Heart right ventricle (tissue), 16 donors: ENCODE data around the gene CHRM5. TPM values are rescaled to one million over a fixed set of nuclear protein-coding genes. Genes with fewer than 3 reads are reported as not detected.

Experiments
- ATAC-seq, 8 donors: fragments of 200-7000 bp; cut with Tn5 transposase; one replicate each; pipeline ENCODE4 v1.9.1; 2020; ENCODE audit warnings: mild to moderate bottlenecking in 8 of 8, moderate library complexity in 8 of 8, moderate number of reproducible peaks in 1 of 8
- DNase-seq, 2 donors: peaks; one replicate each; pipeline ENCODE4 v3.0.0-alpha.2; 2020
- H3K27ac ChIP-seq, 10 donors: fragments of 200-600 bp; sonication (generic) in 2 of 10; one replicate each; pipeline versions ENCODE4 v1.5.0 to v1.8.0; 2020 to 2022; ENCODE audit warnings: mild to moderate bottlenecking in 3 of 10
- H3K27me3 ChIP-seq, 7 donors: fragments of 200-600 bp; one replicate each; pipeline ENCODE4 v1.8.0; 2021 to 2022; ENCODE audit warnings: mild to moderate bottlenecking in 2 of 7
- H3K36me3 ChIP-seq, 9 donors: fragments of 200-600 bp; sonication (generic) in 1 of 9; one replicate each; pipeline versions ENCODE4 v1.5.0 to v1.8.0; 2020 to 2022; ENCODE audit warnings: mild to moderate bottlenecking in 2 of 9
- H3K4me1 ChIP-seq, 9 donors: fragments of 200-600 bp; sonication (generic) in 1 of 9; one replicate each; pipeline versions ENCODE4 v1.5.0 to v1.8.0; 2020 to 2022; ENCODE audit warnings: mild to moderate bottlenecking in 4 of 9
- H3K4me3 ChIP-seq, 10 donors: fragments of 200-600 bp; sonication (generic) in 2 of 10; one replicate each; pipeline versions ENCODE4 v1.5.0 to v1.8.0; 2020 to 2022; ENCODE audit warnings: mild to moderate bottlenecking in 7 of 10, moderate library complexity in 2 of 10
- H3K9me3 ChIP-seq, 11 donors: fragments of 200-600 bp in 10 of 11; sonication (generic) in 2 of 11; one replicate each; pipeline versions ENCODE4 v1.5.0 to v1.8.0; 2013 to 2022; ENCODE audit warnings: mild to moderate bottlenecking in 2 of 11, control low read depth in 1 of 11, moderate library complexity in 1 of 11
- WGBS, 2 donors: extraction: QIAGEN DNeasy Blood & Tissue Kit; methylation state at CpG; one replicate each; pipeline ENCODE4 v1.1.7; 2013; ENCODE audit warnings: inconsistent platforms in 1 of 2; 5-methylcytosine and 5-hydroxymethylcytosine counted together
- intact Hi-C, 10 donors: fragments of 100-400 bp; cut with DNase I; formaldehyde crosslinking; loops; one replicate each; pipeline versions ENCODE4 v1.11.1 to v1.14.2; 2022
- polyA plus RNA-seq, 2 donors: library from polyadenylated mRNA; stranded (reverse); fragments of 200-250 nt; gene quantifications; one replicate each; pipeline ENCODE4 v1.2.3, GENCODE V29; 2013
- total RNA-seq, 10 donors: library from RNA; stranded (reverse); fragmentation: NEBNext Ultra II Directional in 3 of 10; extraction: Animal tissue kit (Norgen Biotek cat#: 25700) in 3 of 10; gene quantifications; one replicate each; pipeline versions ENCODE4 v1.2.1 to v1.2.4, GENCODE V29; 2021 to 2023
- TF ChIP-seq, protein P1 (sequence below), 9 donors: fragments of 200-600 bp; sonication (generic) in 2 of 9; IDR thresholded peaks; one replicate each; pipeline versions ENCODE4 v1.5.0 to v1.8.0; 2021 to 2022; ENCODE audit warnings: antibody characterized with exemption in 9 of 9, mild to moderate bottlenecking in 5 of 9, moderate library complexity in 1 of 9
- donor health status: Arrhythmogenic right ventricular cardiomyopathy.
- donor health status: ischemic (EF 13 %, LVEDD 7.1; RV severe dilation, severe dysfunction).
- donor health status: healthy with polysubstance abuse.
- donor health status: DM: no; HTN: yes; CAD: no.
- donor health status: DM: no; HTN: no; CAD: no.
- donor health status: ischemic (EF 25% LVEDD 6.9; RV normal size, moderate dysfunction).
- donor health status: ischemic (EF 25% LVEDD 5.7; RV mildly dilated, moderate dysfunction).
- donor health status: healthy.
- donor health status: DM: yes; HTN: yes; CAD: no.
- donor health status: Ischemic cardiomyopathy.
- donor health status: ischemic (EF 35%, LVEDD 5.7; RV mildly dilated, moderate dysfunction).
- donor health status: nonischemic (EF 11% LVEDD 7.7; RV severe dilation, severe dysfunction).
- donor health status: DM: yes; HTN: yes; CAD: no.
- donor health status: PGD.
- donor health status: ischemic (EF 29% LVEDD 5.4; RV normal size, mild dysfunction).
- donor health status: nonischemic (EF 23%, LVEDD 6.1; RV moderate dilation, normal function).

The CHRM5 gene
- total and polyA plus RNA-seq, 12 donors, result not detected

DNA sequence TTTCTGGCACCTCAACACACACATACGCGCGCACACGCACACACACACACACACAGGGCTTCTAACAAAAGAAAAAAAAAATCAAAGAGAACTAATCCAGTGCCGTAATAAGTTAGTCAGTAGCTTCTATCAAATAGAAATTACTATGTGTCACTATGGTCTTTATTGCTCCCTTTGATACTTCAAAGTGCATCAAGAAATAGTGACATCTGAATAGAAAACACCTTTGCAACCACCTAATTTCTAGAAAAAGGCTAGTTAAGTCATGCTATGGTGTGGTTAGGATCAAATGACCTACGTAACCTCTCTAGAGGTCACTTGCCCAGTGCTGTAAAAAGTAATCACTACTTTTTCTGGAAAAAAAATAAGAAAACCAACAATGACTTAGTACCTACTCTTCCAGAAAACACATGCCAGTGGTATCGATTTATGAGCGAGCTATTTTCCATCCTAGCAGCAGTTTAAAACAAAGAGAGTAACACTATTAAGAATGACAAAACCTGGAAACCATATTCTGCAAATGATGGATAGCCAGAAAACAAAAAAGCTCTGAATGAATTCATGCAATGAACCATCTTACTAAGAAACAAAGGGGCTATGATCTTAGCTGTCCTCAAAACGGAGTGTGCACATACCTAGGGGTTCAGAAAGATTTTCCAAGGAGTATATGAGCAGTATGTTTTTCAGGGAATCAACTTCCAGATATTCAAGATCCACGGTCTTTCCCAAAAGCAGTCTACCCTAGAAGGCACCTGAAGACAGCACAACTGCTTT, 63.9 kb downstream of the CHRM5 start:
- H3K27ac ChIP-seq, result no peak overlapping the region
- peaks cover 0 to 10% (median 0%) of the 10 kb centered on the region in 9 donors for H3K4me1 ChIP-seq
- no peaks in the 10 kb centered on the region for H3K36me3 ChIP-seq
- no peak overlapping the region for H3K4me3 ChIP-seq
- H3K9me3 ChIP-seq, result peaks cover 0 to 5% (median 0%) of the 10 kb centered on the region in 11 donors
- 86 to 91% methylated on average over 10 of the region's 10 CpGs for WGBS, 2 donors
- intact Hi-C loops, result loop anchor here in 1 of 10 donors (10.0 kb wide), 1 partner anchor 73 kb away; the partner anchor contains the start of genes EMC7 and PGBD4
- TF ChIP-seq, protein P1, sequence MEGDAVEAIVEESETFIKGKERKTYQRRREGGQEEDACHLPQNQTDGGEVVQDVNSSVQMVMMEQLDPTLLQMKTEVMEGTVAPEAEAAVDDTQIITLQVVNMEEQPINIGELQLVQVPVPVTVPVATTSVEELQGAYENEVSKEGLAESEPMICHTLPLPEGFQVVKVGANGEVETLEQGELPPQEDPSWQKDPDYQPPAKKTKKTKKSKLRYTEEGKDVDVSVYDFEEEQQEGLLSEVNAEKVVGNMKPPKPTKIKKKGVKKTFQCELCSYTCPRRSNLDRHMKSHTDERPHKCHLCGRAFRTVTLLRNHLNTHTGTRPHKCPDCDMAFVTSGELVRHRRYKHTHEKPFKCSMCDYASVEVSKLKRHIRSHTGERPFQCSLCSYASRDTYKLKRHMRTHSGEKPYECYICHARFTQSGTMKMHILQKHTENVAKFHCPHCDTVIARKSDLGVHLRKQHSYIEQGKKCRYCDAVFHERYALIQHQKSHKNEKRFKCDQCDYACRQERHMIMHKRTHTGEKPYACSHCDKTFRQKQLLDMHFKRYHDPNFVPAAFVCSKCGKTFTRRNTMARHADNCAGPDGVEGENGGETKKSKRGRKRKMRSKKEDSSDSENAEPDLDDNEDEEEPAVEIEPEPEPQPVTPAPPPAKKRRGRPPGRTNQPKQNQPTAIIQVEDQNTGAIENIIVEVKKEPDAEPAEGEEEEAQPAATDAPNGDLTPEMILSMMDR (IDR thresholded peaks at IDR 0.05), result no peak
- no peaks in the 10 kb centered on the region for H3K27me3 ChIP-seq
- ATAC-seq (no peak), DNase-seq (no peak)

DNA sequence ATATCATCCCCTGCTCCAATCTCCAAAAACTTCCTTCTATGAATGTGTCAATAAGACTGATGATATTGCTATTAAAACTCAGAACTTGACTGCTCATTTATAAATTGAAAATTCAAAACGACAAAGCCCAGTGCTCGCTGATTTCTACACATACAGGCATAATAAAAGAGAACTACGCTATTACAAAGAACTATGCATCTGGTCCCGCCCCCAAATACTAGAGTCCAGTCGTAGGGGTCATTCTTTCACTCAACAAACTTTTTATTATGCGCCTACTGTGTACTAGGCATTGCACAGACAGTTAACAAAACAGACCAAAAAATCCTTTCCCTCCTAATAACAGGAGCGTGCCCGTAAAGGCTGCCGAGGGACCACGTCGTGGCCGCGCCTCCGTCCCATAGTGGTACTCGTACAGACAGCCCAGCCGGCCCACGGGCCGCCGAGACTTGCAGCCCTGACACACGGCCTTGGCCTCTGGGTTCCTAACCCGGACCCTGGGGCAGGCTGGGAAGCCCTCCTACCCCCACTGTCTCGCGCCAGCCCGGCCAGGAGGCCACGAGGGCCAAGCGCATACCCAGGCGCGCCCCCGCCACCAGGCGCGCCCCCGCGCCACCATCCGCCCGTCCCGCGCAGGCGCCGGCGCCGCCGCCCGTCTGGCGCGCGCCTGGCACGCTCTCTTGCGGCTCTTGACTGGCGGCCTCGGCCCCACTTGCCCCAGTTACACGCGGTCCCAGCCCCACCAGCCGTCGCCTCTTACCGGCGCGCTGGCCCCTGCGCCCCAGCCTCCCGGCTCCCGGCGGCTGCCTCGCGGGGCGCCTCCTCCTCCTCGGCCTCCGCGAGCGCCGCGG, 70.0 kb downstream of the CHRM5 start:
- peak; percentile 92 to 96 (median 94) for ATAC-seq
- intact Hi-C loops, result loop anchor here in 1 of 10 donors (10.0 kb wide), 1 partner anchor 67 kb away; the partner anchor contains the start of genes EMC7 and PGBD4
- no peaks in the 10 kb centered on the region for H3K36me3 ChIP-seq
- H3K27me3 ChIP-seq, result no peaks in the 10 kb centered on the region
- TF ChIP-seq, protein P1 (IDR thresholded peaks at IDR 0.05), result no peak
- H3K4me3 ChIP-seq, result peak overlapping the region; percentile 45 to 95 (median 86)
- DNase-seq, result peak; percentile 63 to 84
- 1% methylated on average over 63 to 68 of the region's 70 CpGs for WGBS, 2 donors
- H3K9me3 ChIP-seq, result no peaks in the 10 kb centered on the region
- H3K27ac ChIP-seq, result peak overlapping the region; percentile 90 to 99 (median 94)
- H3K4me1 ChIP-seq, result peaks cover 0 to 32% (median 15%) of the 10 kb centered on the region in 9 donors

DNA sequence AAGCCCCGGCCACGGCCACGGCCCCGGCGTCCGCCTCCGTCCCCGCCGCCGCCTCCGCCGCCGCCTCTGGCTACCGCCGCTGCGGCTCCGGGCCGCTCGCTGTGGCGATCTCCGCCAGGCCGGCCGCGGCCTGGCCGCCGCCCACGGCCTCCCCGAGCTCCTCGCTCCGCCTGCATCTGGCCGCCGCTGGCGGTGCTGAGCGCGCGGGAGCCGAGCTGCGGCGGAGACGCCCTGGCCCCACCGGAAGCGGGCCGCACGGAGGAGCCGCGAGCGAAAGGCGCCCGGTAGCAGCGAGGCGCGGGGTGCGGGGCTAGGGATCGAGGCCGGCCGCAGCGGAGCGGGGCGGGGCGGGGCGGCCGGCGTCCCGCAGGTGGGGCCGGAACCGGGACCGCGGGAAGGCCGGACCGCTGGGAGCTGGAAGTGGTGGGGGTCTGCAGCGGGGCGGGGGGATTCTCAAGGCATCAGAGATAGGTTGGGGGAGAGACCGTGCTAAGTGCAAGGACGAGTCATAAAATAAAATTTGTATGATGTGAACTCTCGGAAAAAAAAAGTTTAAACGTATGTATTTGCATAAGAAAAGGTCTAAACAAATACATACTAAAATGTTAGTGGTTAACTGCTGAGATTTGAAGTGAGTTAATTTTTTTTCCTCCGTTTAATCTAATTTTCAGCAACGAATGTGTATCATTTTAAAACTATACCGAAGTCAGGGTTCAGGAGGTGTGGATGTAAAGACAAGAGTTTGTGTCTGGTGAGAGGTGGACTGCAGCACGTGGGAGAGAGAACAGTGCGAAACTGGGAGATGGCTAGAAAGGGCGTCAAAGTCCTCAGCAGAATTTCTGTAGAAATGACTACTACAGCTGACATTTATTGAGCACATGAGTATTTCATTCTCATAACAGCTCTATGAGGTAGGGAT, 70.8 kb downstream of the CHRM5 start, which contains the start of gene AVEN:
TSS of gene AVEN (minus strand) at position 334 of the 919 bp plus-strand sequence. CDS start at position 176, 158 bp downstream.
- 1 to 2% methylated on average over 80 to 81 of the region's 82 CpGs for WGBS, 2 donors
- DNase-seq, result peak; percentile 35 to 67
- H3K36me3 ChIP-seq, result no peaks in the 10 kb centered on the region
- peaks cover 0 to 32% (median 15%) of the 10 kb centered on the region in 9 donors for H3K4me1 ChIP-seq
- ATAC-seq, result peak; percentile 53 to 83 (median 71)
- peak within 1 kb of the TSS; percentile 90 to 99 (median 94) for H3K27ac ChIP-seq
- H3K9me3 ChIP-seq, result no peaks in the 10 kb centered on the region
- intact Hi-C loops, result loop anchor here in 1 of 10 donors (10.0 kb wide), 1 partner anchor 66 kb away; the partner anchor contains the start of genes EMC7 and PGBD4
- peak within 1 kb of the TSS; percentile 45 to 95 (median 86) for H3K4me3 ChIP-seq
- TF ChIP-seq, protein P1 (IDR thresholded peaks at IDR 0.05), result no peak
- no peaks in the 10 kb centered on the region for H3K27me3 ChIP-seq
